Stimulated activated CD8-positive, alpha-beta memory T cell treated with anti-CD3 and anti-CD28 coated beads, Interleukin-2, amount 100 ng/mL, for 1 hour (primary cell): ENCODE data around the gene ITM2A.

Experiments
- DNase-seq, 2 donors: peaks; one replicate each; pipeline ENCODE4 v3.0.0-alpha.2; 2020; ENCODE audit warnings: low read depth in 2 of 2

Gene ITM2A

DNA sequence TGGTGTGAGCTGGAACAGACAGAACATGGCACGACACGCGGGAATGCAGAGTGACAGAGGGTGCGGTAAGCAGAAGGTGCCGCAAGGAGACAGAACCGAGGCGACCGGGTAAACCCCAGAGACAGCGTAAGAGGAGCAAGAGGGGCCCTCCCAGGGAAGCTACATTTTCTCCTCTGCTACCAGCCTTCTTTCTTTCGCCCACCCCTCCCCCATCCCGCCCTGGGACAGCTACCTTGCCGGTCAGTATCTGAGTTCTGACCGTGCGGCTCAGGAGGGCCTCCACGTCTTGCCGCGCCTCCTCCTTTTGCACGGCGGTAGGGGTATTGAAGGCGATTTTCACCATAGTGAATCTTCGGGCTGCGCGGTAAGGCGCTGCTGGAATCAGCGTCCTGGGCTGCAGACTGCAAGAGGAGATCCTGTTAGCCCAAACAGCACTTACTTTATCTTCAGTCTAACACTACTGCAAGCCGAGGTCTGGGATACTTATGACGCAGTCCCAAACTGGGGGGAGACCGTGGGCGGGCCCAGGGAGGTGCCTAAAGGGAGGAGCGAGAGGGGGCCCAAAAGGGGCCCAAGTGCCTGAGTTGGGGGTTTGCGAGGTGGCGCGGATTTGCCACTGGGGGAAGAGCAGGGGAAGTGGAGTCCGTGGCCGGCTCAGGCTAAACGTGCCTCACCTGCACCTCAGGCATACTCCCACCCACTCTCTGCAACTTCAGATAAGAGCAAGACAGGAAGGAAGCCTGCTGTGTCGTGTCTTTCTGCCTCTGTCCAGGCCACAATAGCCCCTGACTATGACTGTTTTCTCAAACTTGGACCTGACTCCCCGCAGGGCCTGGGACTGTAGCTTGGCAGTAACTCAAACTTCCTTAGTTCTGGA is at the start of gene ITM2A:
Gene ITM2A (minus strand): TSS at position 462 of the 877 bp plus-strand sequence. CDS start 119 bp downstream, at position 343.
- DNase-seq = peak; percentile 21 to 33

DNA sequence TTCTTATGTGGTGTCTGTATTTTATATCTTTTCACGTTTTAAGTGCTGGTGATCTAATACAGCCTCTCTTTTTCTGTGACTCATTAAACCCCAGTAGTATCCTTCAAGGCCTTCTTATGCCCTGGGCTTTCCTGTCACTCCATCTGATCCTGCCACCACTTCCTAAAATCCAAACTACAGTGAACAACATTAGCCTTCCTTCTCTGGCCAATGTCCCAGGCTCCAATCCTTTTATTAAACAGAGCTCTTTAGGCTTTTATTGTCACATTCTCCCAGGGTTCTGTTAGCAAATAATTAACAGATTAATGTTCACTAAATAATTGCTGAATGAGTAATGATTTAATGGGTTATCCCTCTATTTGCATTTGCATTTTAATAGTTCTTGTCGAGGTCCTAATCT is 47.9 kb upstream of the ITM2A start:
- DNase-seq = no peak

GRCh38 chrX:79413963-79414362 is 46.8 kb upstream of the ITM2A start:
- no peak for DNase-seq

DNA sequence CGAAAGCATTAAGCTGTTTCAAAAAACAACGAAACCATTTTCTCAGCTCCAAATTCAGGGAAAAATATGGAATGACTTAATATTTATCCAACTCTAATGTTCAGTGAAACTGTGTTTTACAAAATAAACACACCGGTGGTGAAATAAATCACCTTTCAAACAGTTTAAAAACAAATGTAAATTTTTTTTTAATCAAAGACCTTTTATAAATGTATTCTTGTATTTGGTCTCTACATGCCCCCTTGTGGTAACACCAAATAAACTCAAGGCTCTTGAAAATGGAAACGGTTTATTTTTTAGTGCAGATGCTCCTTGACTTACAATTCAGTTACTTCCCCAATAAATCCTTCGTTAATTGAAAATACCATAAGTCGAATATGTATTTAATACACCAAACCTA is 45.8 kb upstream of the ITM2A start:
- no peak for DNase-seq

DNA sequence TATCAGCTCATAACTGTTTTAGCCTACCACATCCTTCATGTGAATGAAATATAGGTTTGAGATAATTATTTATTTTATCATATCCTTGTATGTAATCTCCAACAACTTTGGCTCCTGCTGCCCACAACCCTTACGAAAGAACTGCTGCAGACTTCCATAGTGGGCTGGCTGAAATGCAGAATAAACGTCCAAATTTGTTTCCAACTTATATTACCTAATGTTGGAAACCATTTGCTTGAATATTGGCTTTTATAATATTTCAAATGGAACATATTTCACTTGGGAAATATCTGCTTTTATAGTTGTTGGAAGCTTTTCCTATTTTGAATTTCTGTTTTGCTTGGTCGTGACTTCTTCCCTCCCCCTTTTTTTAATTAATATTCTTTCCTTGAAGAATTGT is 45.0 kb upstream of the ITM2A start:
- DNase-seq = no peak

GRCh38 chrX:79409657-79410056 is 42.5 kb upstream of the ITM2A start:
- DNase-seq = no peak

GRCh38 chrX:79408623-79409322 is 41.6 kb upstream of the ITM2A start:
- no peak for DNase-seq

GRCh38 chrX:79400623-79401022 is 33.5 kb upstream of the ITM2A start:
- DNase-seq = no peak

DNA sequence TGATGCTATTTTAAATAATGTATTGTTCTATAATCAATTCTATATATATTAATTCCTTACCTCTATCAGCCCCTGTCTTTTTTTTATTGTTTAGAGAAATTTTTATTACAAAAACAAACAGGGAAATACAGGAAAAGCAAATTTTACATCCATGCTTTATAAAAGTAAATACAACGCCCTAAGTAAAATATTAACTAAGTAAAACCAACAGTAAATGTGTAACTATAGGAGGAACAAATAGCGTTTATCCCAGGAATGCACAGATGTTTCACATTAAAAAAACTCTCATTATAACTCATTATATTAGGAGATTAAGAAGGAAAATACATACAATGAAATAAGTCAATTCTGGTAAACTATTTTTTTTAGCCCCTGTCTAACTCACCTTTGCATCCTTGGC is 8.2 kb upstream of the ITM2A start:
- DNase-seq = no peak

DNA sequence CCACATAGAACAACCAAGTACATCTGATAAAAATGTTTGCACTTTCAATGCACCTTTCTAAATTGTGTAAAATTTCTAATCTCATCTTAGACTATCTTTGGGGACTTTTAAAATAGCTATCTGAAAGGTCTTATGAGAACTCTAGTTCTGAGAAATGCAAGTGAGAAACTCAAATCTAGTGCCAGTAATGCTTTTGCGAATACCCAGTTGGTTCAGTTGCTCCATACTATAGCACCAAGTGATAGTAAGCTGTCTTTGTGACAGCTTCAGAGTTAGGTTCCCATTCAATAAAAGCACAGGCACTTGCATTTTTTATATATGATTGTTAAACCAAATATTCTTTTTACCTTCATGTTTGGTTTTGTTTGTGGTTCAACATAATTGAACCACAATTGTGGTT is 4.5 kb upstream of the ITM2A start:
- DNase-seq = no peak

DNA sequence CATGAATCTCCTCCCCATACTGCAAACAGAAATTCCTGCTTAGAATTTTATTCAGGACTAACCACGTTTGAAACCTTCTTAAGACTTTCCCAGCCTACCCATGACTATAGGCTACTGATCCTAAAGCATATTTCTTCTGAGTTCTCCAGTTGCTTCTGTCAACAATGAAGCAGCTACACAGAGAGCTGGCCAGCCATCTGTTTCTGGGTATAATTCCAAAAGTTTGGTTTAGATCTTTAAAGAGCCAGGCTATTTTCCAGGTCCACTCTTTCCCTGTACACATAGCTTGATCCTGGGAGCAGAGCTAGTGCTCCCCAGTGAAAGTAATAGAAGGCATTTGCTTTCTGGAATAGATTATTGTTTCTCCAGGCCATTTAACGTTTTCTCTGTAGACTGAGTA is 4.0 kb upstream of the ITM2A start:
- DNase-seq = no peak

GRCh38 chrX:79369871-79370270 is 2.7 kb upstream of the ITM2A start:
- no peak for DNase-seq

- no peak for DNase-seq
These were observed 1.3 kb upstream of the ITM2A start for GRCh38 chrX:79368441-79368840.

DNA sequence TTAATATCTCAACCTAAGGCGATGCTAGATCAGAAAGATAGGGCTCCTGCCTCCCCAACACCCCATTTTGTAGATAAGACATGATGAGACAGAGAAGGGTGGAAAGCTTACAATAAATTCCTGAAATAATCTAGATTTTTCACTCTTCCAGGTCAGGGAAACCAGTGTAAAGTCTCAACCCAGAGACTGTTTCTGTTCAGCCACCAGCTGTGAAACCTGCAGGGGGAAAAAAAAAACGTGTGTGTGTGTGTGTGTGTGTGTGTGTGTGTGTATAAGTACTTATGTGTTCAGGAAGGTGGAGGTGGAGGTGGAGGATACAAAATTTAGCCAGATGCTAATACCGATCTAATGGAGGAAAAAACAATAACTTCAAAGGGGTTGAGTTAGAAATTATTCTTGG is 773 bp upstream of the ITM2A start:
- no peak for DNase-seq

DNA sequence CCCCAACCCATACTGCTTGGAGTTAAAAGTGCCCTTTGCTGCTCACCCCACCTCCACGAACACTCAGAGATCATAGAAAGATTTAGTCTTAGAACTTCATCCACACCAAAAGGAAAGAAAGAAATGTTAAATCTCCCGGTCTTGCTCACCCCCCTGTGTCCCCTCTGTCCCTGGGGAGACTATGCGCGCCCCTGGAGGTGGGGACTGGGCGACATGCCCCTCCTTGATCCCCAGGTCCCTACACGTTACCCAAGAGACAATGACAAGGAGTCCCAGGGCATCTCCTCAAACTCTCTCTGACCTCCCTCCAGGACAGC is 620 bp downstream of the ITM2A start:
- DNase-seq = no peak

DNA sequence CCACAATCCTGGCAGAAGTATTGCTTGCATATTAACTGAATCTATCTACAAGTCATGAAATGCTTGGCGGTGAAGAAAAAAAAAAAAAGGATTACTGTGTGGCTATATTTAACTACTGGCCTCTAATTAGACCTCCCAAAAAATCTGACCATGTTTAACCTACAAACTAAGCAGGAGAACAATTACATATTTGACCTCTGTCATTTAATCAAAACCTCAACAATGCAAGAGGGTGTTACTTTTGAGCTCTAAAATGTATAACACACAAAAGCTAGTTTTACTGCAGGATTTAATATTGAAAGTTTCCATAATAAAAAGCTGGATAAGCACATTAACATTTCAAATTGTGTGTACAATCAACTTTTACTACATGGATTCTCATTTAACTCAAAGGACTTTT is 1.5 kb downstream of the ITM2A start:
- no peak for DNase-seq

- DNase-seq = no peak
These were observed 2.8 kb downstream of the ITM2A start for GRCh38 chrX:79364306-79364705.

DNA sequence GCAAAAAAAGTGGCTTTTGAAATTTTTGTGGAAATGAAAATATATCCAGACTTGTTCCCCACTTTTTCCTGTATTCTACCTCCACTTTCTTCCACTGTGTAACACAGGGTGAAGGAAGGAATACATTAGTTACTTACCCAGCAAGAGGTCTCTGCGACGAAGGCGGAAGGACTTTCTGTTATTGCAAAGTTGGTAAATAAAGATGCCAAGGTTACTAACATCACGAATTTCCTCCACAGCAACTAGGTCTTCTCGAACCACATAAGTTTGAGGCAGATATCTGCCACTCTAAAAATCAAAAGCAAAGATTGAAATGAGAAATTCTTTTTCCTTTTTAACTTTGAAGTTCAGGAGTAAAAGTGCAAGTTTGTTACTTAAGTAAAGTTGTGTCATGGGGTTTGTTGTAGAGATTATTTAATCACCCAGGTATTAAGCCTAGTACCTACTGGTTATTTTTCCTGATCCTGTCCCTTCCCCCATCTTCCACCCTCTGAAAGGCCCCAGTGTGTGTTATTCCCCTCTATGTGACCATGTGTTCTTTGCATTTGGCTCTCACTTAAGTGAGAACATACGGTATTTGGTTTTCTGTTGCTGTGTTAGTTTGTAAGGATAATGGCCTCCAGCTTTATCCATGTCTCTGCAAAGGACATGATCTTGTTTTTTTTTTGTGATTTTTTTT is 5.8 kb downstream of the ITM2A start:
- DNase-seq = no peak

DNA sequence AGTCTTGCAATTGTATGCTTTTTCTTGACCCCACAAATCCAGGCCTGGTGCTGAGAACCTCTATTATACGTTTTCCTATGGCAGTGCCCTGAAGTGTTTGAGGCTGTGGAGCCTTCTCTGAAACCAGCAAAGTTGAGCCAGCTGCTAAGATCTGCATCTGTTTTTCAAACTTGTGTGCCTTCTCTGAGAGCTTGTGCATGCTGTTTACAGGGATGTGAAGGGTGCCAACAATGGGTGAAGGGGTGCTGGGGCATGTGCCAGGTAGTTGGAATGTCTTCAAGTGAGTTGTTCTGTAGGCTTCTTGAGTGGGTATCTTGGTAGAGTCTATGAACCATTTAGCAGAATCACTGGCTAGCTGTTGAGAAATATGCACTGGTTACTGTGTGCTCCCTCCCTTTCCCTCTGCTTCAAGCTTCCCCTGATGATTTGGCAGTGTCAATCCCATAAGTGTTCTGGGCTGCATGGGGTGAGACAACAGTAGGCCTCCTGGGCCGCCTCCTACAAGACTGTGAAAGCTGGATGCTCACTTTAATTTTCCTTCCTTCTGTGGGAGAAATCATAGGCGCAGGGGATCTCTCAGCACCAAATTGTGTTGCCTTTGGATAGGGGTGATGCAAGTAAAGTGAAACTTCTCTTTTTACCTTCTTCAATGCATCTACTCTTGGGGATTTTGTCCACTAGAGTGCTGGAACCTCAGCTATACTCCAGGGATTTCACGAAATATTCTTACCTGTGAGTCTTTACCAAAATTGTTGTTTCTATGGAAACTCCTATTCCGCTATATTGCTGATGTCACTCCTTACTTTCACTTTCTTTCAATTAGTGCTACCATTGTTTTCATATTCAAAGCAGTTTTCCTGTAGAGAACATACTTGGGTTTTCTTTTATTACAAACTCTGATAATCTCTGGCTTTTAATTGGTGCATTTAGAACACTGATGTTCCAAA is 30.0 kb downstream of the ITM2A start:
- no peak for DNase-seq

- DNase-seq = no peak
These were observed 37.1 kb downstream of the ITM2A start for GRCh38 chrX:79330022-79330421.

- DNase-seq = no peak
These were observed 41.7 kb downstream of the ITM2A start for GRCh38 chrX:79325263-79325958.
